ENCODE measurements around the gene EIF3K. TPM values are rescaled to one million over a fixed set of nuclear protein-coding genes. Genes with fewer than 3 reads are reported as not detected.

Gene EIF3K
- total RNA-seq, 1 donor from 2014 or later = 229 TPM

DNA sequence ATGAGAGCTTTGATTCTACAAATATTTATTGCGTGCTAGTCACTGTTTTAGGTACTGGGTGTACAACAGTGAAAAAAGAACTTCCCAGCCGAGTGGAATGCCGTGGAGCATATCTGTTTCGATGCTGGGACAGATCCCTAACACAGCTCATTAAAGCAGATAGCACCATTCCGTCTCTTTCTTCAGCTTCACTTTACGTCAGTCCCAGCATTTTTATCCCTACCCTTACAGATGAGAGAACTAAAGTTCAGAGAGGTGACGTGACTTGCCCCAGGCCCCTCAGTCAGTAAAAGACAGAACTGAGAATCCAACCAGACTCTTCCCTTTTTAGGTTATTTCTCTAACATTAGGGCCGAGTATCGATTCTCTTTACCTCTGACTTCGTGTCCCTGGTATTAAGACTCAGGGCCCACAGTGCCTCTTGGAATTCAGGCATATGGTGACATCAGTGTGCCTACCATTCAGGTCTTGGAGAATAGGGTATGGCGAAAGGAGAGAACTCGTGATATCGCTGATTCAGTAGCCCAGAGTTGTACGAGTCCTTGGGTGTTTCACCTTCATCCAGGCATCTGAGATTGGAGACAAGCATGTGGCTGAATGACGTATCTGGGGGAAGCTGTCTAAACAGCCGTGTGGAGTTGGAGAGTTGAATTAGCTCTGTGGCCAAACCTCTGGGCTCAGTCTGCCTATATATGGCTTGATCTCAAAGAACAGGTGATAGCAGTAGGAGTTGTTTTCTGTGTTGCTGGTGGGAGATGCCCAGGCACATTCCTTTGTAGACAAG is 55.6 kb downstream of the EIF3K start:
- TF ChIP-seq, protein P1, sequence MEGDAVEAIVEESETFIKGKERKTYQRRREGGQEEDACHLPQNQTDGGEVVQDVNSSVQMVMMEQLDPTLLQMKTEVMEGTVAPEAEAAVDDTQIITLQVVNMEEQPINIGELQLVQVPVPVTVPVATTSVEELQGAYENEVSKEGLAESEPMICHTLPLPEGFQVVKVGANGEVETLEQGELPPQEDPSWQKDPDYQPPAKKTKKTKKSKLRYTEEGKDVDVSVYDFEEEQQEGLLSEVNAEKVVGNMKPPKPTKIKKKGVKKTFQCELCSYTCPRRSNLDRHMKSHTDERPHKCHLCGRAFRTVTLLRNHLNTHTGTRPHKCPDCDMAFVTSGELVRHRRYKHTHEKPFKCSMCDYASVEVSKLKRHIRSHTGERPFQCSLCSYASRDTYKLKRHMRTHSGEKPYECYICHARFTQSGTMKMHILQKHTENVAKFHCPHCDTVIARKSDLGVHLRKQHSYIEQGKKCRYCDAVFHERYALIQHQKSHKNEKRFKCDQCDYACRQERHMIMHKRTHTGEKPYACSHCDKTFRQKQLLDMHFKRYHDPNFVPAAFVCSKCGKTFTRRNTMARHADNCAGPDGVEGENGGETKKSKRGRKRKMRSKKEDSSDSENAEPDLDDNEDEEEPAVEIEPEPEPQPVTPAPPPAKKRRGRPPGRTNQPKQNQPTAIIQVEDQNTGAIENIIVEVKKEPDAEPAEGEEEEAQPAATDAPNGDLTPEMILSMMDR (IDR thresholded peaks at IDR 0.05) = no peak
- peak; percentile 26 to 32 for ATAC-seq
- Histone ChIP-seq H3K27ac (peak overlapping the region; percentile 73), H3K27me3 (ENCODE audit: low read depth) (no peaks in the 10 kb centered on the region), H3K9me3 (no peaks in the 10 kb centered on the region), H3K4me3 (no peak overlapping the region), H3K4me1 (peaks cover 82% of the 10 kb centered on the region), H3K36me3 (peaks cover 11% of the 10 kb centered on the region)
- intact Hi-C loops (cut with DNase I) = no loop called here
- DNase-seq = no peak

DNA sequence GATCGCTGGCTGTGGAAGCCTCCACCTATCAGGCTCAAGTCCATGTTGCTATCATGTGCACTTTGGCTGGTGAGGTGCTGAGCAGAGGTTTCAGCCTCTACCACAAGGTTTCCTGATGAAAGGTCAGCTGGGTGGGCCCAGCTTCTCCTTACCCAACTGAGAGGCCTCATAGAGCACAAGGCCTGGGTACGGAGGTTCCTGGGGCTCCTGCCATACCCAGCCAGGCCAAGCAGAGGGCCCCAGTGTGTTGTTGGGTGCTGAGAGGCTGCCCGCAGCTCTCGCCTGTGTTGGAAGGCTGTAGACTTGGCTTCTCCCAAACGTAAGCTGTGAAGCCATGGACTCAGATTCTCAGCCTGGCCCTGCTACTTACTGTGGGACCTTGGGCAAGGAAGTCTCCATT is 56.6 kb downstream of the EIF3K start:
- intact Hi-C loops (cut with DNase I) = no loop called here
- H3K27ac ChIP-seq = peak overlapping the region; percentile 73
- H3K4me3 ChIP-seq = no peak overlapping the region
- no peak for DNase-seq
- peaks cover 82% of the 10 kb centered on the region for H3K4me1 ChIP-seq
- TF ChIP-seq, protein P1 (IDR thresholded peaks at IDR 0.05) = no peak
- peaks cover 14% of the 10 kb centered on the region for H3K36me3 ChIP-seq
- H3K9me3 ChIP-seq = no peaks in the 10 kb centered on the region
- H3K27me3 ChIP-seq (ENCODE audit: low read depth) = no peaks in the 10 kb centered on the region
- ATAC-seq = peak; percentile 54 to 57

DNA sequence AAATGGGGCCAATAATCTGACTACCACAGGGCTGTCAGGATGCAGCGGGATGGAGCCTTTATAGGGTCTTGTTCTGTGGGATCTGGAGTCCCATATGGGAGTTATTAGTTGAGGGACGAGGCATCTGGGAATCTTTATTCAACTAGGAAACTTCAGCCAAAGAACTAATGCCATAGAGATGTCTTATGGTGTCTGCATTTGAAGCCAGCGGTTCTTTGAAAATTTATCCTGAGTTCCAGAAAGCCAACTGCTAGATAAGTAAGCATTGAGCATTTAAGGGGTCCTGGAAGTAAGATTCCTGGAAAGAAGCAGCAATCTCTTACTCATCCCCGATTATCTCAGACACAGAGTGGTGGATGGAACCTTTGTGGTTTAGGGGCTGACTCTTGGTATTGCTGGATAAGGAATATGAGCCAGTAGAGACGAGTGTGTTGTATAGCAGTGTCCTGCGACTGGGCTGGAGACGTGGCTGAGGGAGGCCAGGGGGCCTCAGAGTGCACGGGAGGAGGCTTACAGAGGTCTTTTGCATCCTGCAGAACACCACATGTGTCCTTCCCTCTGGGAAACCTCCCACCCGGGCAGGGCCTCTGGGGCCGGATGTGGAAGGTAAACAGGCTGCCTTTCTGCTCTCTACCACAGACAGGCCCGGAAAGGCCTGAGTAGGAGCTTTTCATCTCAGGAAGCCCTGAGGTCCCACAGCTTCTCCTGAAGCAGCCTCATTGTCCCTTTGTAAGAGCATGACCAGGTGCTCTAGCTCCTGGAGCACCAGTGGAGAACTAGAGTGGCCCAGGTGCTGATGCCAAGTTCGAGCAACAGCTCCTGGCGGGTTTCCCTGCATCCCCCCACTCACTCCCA is 57.3 kb downstream of the EIF3K start:
- intact Hi-C loops (cut with DNase I) = no loop called here
- no peaks in the 10 kb centered on the region for H3K27me3 ChIP-seq (ENCODE audit: low read depth)
- peaks cover 81% of the 10 kb centered on the region for H3K4me1 ChIP-seq
- no peak for DNase-seq
- peaks cover 14% of the 10 kb centered on the region for H3K36me3 ChIP-seq
- H3K9me3 ChIP-seq = no peaks in the 10 kb centered on the region
- peak overlapping the region; percentile 73 for H3K27ac ChIP-seq
- H3K4me3 ChIP-seq = no peak overlapping the region
- TF ChIP-seq, protein P1 (IDR thresholded peaks at IDR 0.05) = no peak
- ATAC-seq = peak; percentile 18 to 35

DNA sequence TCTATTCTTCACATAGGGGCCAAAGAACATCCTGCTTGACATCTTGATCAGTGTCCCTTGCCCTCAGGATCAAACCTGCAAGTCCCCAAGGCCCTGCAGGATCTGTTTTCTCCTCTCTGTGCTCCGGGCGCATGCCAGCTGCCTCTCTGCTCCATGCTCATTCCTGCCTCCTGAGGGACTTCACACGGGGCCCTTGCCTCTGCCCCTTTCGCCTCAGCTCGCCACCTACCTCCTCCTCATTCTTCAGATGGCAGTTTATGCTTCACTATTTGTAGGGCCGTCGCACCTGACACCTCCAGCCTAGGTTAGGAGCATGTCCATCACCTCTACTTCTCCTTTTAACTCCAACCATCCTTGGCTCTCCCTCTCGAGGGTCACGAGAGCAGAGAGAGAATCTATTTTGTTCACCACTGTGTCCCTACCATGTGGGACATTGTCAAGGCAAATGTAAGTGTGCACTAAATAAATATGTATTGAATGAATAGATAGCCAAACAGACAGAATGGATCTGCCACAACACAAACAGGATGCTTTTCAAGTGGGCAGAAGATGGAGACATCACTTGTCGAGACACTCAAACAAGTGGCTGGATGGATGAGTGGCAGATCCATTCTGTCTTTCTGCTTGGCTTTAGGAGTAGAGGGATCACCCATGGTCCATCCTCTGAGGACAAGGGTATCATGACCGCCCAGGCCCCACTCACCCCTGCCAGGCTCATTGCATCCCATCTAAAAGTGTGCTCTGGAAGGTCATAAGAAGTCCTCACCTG is 58.1 kb downstream of the EIF3K start:
- Histone ChIP-seq H3K9me3 (no peaks in the 10 kb centered on the region), H3K27me3 (ENCODE audit: low read depth) (no peaks in the 10 kb centered on the region), H3K4me3 (no peak overlapping the region), H3K27ac (peak overlapping the region; percentile 73), H3K4me1 (peaks cover 81% of the 10 kb centered on the region), H3K36me3 (peaks cover 14% of the 10 kb centered on the region)
- TF ChIP-seq, protein P1 (IDR thresholded peaks at IDR 0.05) = no peak
- DNase-seq = no peak
- ATAC-seq = no peak
- intact Hi-C loops (cut with DNase I) = no loop called here

DNA sequence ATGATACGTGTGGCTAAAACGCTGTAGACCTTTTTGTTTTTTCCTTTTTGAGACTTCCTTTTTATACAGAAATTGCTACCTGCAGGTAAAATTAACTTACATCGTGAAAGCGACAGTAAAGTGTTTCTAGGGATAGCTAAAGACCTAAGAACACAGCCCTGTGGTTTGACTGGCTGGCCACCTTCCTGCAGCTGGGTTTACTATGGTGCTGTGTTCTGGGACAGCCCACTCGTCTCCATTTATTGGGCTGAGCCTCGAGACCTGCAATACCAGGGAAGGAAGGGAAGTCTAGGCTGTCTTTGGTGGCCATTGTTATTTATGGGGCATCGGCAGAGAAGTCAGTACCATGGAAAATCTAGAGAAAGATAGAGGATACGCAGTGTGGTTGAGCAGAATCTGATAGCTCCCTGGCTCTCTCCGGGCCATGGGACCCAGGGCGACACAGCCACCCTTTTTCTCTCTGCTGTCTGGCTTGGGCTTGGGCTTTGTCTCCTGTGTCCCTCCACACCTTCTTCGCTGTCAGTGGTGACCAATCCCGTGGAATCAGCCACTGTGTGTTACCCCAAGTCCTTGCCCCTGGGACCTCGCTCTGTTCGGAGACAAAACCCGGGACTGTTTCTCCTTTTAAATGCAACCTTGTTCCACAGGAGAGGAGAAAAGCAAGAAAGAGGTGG is 59.4 kb downstream of the EIF3K start:
- Histone ChIP-seq H3K9me3 (no peaks in the 10 kb centered on the region), H3K4me1 (peaks cover 93% of the 10 kb centered on the region), H3K27ac (peak overlapping the region; percentile 5), H3K36me3 (peaks cover 14% of the 10 kb centered on the region), H3K4me3 (no peak overlapping the region), H3K27me3 (ENCODE audit: low read depth) (no peaks in the 10 kb centered on the region)
- intact Hi-C loops (cut with DNase I) = no loop called here
- no peak for DNase-seq
- no peak for ATAC-seq
- TF ChIP-seq, protein P1 (IDR thresholded peaks at IDR 0.05) = no peak

Measured in lower lobe of right lung (tissue), 2 donors.